Measurements from ENCODE around the gene MCCC1. TPM values are rescaled to one million over a fixed set of nuclear protein-coding genes. Genes with fewer than 3 reads are reported as not detected.

The MCCC1 gene
- total RNA-seq, 3 donors from 2014 or later (not counting 1 experiment from before 2014, with no cell fraction given), result 18.4 to 23.0 (median 21.7) TPM

- H3K9me3 Mint-ChIP-seq, result no peaks in the 10 kb centered on the region
- 93% methylated on average over 12 of the region's 12 CpGs for WGBS (ENCODE audit: insufficient coverage)
- intact Hi-C loops (cut with micrococcal nuclease), result no loop called here
- no peaks in the 10 kb centered on the region for H3K27me3 ChIP-seq (ENCODE audit: control insufficient read depth, insufficient read depth, low read length)
- no peak overlapping the region for H3K4me3 Mint-ChIP-seq
- no peak for DNase-seq
- no peak for TF ChIP-seq CTCF (IDR thresholded peaks at IDR 0.05)
- H3K27me3 Mint-ChIP-seq (ENCODE audit: low read depth in 2 of 2), result no peaks in the 10 kb centered on the region
- H3K27ac Mint-ChIP-seq, result no peak overlapping the region
- no peak for ATAC-seq
- H3K4me3 ChIP-seq (ENCODE audit: low read length), result no peak overlapping the region
- H3K36me3 ChIP-seq (ENCODE audit: control insufficient read depth, insufficient read depth, low read length), result peaks cover 53% of the 10 kb centered on the region
- H3K4me1 ChIP-seq (ENCODE audit: control insufficient read depth, insufficient read depth, low read length), result no peaks in the 10 kb centered on the region
- no peaks in the 10 kb centered on the region for H3K4me1 Mint-ChIP-seq
- no peaks in the 10 kb centered on the region for H3K9me3 ChIP-seq (ENCODE audit: control insufficient read depth, insufficient read depth, low read length)
- peaks cover 27% of the 10 kb centered on the region for H3K36me3 Mint-ChIP-seq
- no peak overlapping the region for H3K27ac ChIP-seq (ENCODE audit: low read length)
These were observed 60.5 kb downstream of the MCCC1 start for GRCh38 chr3:183038757-183039156.

GRCh38 chr3:183038221-183038620, 61.1 kb downstream of the MCCC1 start:
- H3K27ac Mint-ChIP-seq, result no peak overlapping the region
- no peaks in the 10 kb centered on the region for H3K4me1 Mint-ChIP-seq
- Histone ChIP-seq H3K27me3 (ENCODE audit: control insufficient read depth, insufficient read depth, low read length) (no peaks in the 10 kb centered on the region), H3K4me3 (ENCODE audit: low read length) (no peak overlapping the region), H3K9me3 (ENCODE audit: control insufficient read depth, insufficient read depth, low read length) (no peaks in the 10 kb centered on the region), H3K27ac (ENCODE audit: low read length) (no peak overlapping the region), H3K36me3 (ENCODE audit: control insufficient read depth, insufficient read depth, low read length) (peaks cover 55% of the 10 kb centered on the region), H3K4me1 (ENCODE audit: control insufficient read depth, insufficient read depth, low read length) (no peaks in the 10 kb centered on the region)
- H3K4me3 Mint-ChIP-seq, result no peak overlapping the region
- peaks cover 23% of the 10 kb centered on the region for H3K36me3 Mint-ChIP-seq
- 100% methylated on average over 1 of the region's 2 CpGs for WGBS (ENCODE audit: insufficient coverage)
- H3K27me3 Mint-ChIP-seq (ENCODE audit: low read depth in 2 of 2), result no peaks in the 10 kb centered on the region
- H3K9me3 Mint-ChIP-seq, result no peaks in the 10 kb centered on the region
- ATAC-seq (no peak), DNase-seq (no peak)
- TF ChIP-seq CTCF (IDR thresholded peaks at IDR 0.05), result no peak
- intact Hi-C loops (cut with micrococcal nuclease), result no loop called here

GRCh38 chr3:183033746-183034145, 65.5 kb downstream of the MCCC1 start:
- no peaks in the 10 kb centered on the region for H3K27me3 Mint-ChIP-seq (ENCODE audit: low read depth in 2 of 2)
- Histone ChIP-seq H3K36me3 (ENCODE audit: control insufficient read depth, insufficient read depth, low read length) (peaks cover 45% of the 10 kb centered on the region), H3K27ac (ENCODE audit: low read length) (no peak overlapping the region), H3K4me3 (ENCODE audit: low read length) (no peak overlapping the region), H3K4me1 (ENCODE audit: control insufficient read depth, insufficient read depth, low read length) (no peaks in the 10 kb centered on the region), H3K9me3 (ENCODE audit: control insufficient read depth, insufficient read depth, low read length) (no peaks in the 10 kb centered on the region), H3K27me3 (ENCODE audit: control insufficient read depth, insufficient read depth, low read length) (no peaks in the 10 kb centered on the region)
- no peaks in the 10 kb centered on the region for H3K9me3 Mint-ChIP-seq
- intact Hi-C loops (cut with micrococcal nuclease), result no loop called here
- no CpG with 5 or more reads among the region's 2 CpGs for WGBS (ENCODE audit: insufficient coverage)
- no peaks in the 10 kb centered on the region for H3K4me1 Mint-ChIP-seq
- H3K36me3 Mint-ChIP-seq, result peaks cover 31% of the 10 kb centered on the region
- H3K4me3 Mint-ChIP-seq, result no peak overlapping the region
- no peak for DNase-seq
- no peak overlapping the region for H3K27ac Mint-ChIP-seq
- no peak for TF ChIP-seq CTCF (IDR thresholded peaks at IDR 0.05)
- no peak for ATAC-seq

- DNase-seq, result no peak
- H3K4me1 ChIP-seq (ENCODE audit: control insufficient read depth, insufficient read depth, low read length), result no peaks in the 10 kb centered on the region
- Mint-ChIP-seq H3K27me3 (ENCODE audit: low read depth in 2 of 2) (no peaks in the 10 kb centered on the region), H3K36me3 (peaks cover 29% of the 10 kb centered on the region), H3K9me3 (no peaks in the 10 kb centered on the region), H3K27ac (no peak overlapping the region), H3K4me3 (no peak overlapping the region), H3K4me1 (no peaks in the 10 kb centered on the region)
- 86% methylated on average over 6 of the region's 6 CpGs for WGBS (ENCODE audit: insufficient coverage)
- no peak for ATAC-seq
- intact Hi-C loops (cut with micrococcal nuclease), result no loop called here
- no peak overlapping the region for H3K27ac ChIP-seq (ENCODE audit: low read length)
- TF ChIP-seq CTCF (IDR thresholded peaks at IDR 0.05), result no peak
- H3K9me3 ChIP-seq (ENCODE audit: control insufficient read depth, insufficient read depth, low read length), result no peaks in the 10 kb centered on the region
- peaks cover 43% of the 10 kb centered on the region for H3K36me3 ChIP-seq (ENCODE audit: control insufficient read depth, insufficient read depth, low read length)
- no peak overlapping the region for H3K4me3 ChIP-seq (ENCODE audit: low read length)
- H3K27me3 ChIP-seq (ENCODE audit: control insufficient read depth, insufficient read depth, low read length), result no peaks in the 10 kb centered on the region
These were observed 66.3 kb downstream of the MCCC1 start for GRCh38 chr3:183032880-183033555.
